ENCODE results near the gene NCAPD3.
"Not testable (repeated sequence)": the region's sequence is repeated elsewhere in the genome, so short reads cannot be mapped to it uniquely, and the experiment has no call there.

- TF ChIP-seq FOXP2 (optimal IDR thresholded peaks at IDR 0.05; ENCODE audit: control extremely low read depth, extremely low read length, insufficient read depth); POLR2AphosphoS5 (IDR thresholded peaks at IDR 0.05; ENCODE audit: borderline replicate concordance, low read depth, low read length): not testable (repeated sequence)
These were observed 31.4 kb upstream of the NCAPD3 start for GRCh38 chr11:134255184-134255561.
